GM23248 (cell line): ENCODE data around the gene FCGR1A. TPM values are rescaled to one million over a fixed set of nuclear protein-coding genes. Genes with fewer than 3 reads are reported as not detected.
"Not testable (repeated sequence)": the region's sequence is repeated elsewhere in the genome, so short reads cannot be mapped to it uniquely, and the experiment has no call there.

Source experiments
- DNase-seq: peaks from one replicate; pipeline ENCODE4 v3.0.0-alpha.2; 2015
- H2AFZ ChIP-seq: fragments of 200-600 bp; sonication (generic); 2 replicates; pipeline ENCODE4 v1.6.1; 2016; ENCODE audit warnings: antibody characterized with exemption
- H3F3A ChIP-seq: fragments of 200-600 bp; sonication (generic); 2 replicates; pipeline ENCODE4 v1.6.1; 2016; ENCODE audit warnings: mild to moderate bottlenecking, antibody characterized with exemption, mixed run types; ENCODE audit not compliant: insufficient read depth
- H3K27ac ChIP-seq: fragments of 200-600 bp; sonication (generic); 2 replicates; pipeline ENCODE4 v1.5.1; 2016; ENCODE audit warnings: mild to moderate bottlenecking
- H3K27me3 ChIP-seq: fragments of 200-600 bp; sonication (generic); replicated peaks from 2 replicates; pipeline ENCODE4 v1.6.1; 2016; ENCODE audit warnings: mild to moderate bottlenecking; ENCODE audit not compliant: insufficient read depth
- H3K36me3 ChIP-seq: fragments of 200-600 bp; sonication (generic); 2 replicates; pipeline ENCODE4 v1.6.1; 2016; ENCODE audit warnings: low read depth, mild to moderate bottlenecking
- H3K4me1 ChIP-seq: fragments of 200-600 bp; sonication (generic); 2 replicates; pipeline ENCODE4 v1.6.1; 2016; ENCODE audit warnings: mild to moderate bottlenecking; ENCODE audit not compliant: insufficient read depth
- H3K4me2 ChIP-seq: fragments of 200-600 bp; sonication (generic); one replicate; pipeline ENCODE4 v1.6.1; 2016; ENCODE audit warnings: mild to moderate bottlenecking; ENCODE audit not compliant: unreplicated experiment
- H3K4me3 ChIP-seq: fragments of 200-600 bp; sonication (generic); 2 replicates; pipeline ENCODE4 v1.5.1; 2016; ENCODE audit warnings: mild to moderate bottlenecking
- H3K79me2 ChIP-seq: fragments of 200-600 bp; sonication (generic); 2 replicates; pipeline ENCODE4 v1.6.1; 2016; ENCODE audit warnings: mild to moderate bottlenecking; ENCODE audit not compliant: insufficient read depth
- H3K9ac ChIP-seq: fragments of 200-600 bp; sonication (generic); 2 replicates; pipeline ENCODE4 v1.6.1; 2016; ENCODE audit warnings: mild to moderate bottlenecking
- H3K9me2 ChIP-seq: fragments of 200-600 bp; sonication (generic); 2 replicates; pipeline ENCODE4 v1.6.1; 2016; ENCODE audit warnings: mixed run types, mild to moderate bottlenecking, moderate library complexity; ENCODE audit not compliant: insufficient read depth
- H3K9me3 ChIP-seq: fragments of 200-600 bp; sonication (generic); one replicate; pipeline ENCODE4 v1.6.1; 2017; ENCODE audit warnings: low read depth
- H4K20me1 ChIP-seq: fragments of 200-600 bp; sonication (generic); 2 replicates; pipeline ENCODE4 v1.6.0; 2016; ENCODE audit not compliant: insufficient read depth
- WGBS, 2 experiments: methylation state at CpG; one replicate each; pipeline ENCODE4 v1.1.6; 2015 to 2017; ENCODE audit warnings: low lambda C conversion rate in 2 of 2, low coverage in 1 of 2; ENCODE audit errors: missing lambda C conversion rate in 2 of 2; 5-methylcytosine and 5-hydroxymethylcytosine counted together
- in situ Hi-C: fragments of 300-500 bp; cut with MboI; formaldehyde crosslinking; loops from 2 replicates; pipeline ENCODE4 v1.15.0; 2020
- polyA plus RNA-seq: library from polyadenylated mRNA; unstranded; fragments of >200 nt; fragmentation: Nextera tagmentation; extraction: Ambion mirVana; gene quantifications from 2 replicates; pipeline ENCODE4 v1.2.1, GENCODE V29; 2016
- total RNA-seq: library from RNA; depleted of rRNA; stranded (reverse); fragments of >200 nt; shearing (Covaris generic); gene quantifications from 2 replicates; pipeline ENCODE4 v1.2.3, GENCODE V29; 2014

FCGR1A gene
- total and polyA plus RNA-seq, 2 experiments from 2014 or later = not detected

DNA sequence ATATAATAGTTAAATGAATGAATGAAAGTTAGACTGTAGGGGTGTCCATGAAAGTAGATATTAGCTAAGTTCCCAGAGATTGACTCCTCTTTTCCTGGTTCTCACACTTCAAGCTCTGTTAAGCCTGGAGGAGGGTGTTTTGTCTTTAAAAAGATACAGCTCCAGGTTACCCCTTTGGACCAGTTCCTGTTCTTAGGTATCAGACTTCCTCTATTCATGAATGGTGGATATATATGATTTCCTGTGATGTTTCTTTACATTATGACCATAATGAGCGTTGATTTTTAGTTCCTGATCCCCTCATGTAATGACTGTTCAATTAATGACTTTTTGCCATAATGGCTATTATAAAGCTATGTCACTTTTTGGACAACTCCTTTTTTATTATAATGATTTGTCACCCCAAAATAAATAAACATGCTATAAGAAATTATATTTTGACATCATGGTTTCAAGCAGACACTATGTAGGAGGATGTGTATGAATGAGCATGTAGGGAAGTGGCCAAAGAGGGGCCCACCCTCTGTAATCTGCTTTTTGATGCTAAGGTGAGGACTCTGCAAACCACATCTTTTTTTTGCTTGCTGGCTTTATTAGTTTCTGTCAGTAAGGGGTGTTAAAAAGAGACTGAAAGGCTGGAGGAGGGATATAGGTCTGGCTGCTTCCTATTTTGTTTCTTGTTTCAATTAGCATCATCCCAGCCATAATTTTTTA lies 18.2 kb upstream of the FCGR1A start:
- WGBS, 2 experiments = 25 to 31% methylated on average over 1 of the region's 1 CpG
- H3K27ac ChIP-seq, in situ Hi-C loops: not testable (repeated sequence)

DNA sequence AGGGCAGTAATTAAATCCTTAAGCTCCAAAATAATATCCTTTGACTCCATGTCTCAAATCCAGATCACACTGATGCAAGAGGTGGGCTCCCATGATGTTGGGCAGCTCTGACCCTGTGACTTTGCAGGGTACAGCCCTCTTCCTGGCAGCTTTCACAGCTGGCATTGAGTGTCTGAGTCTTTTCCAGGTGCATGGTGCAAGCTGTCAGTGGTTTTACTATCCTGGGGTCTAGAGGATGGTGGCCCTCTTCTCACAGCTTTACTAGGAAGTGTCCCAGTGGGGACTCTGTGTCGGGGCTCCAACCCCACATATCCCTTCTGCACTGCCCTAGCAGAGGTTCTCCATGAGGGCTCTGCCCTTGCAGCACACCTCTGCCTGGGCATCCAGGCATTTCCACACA lies 16.3 kb upstream of the FCGR1A start:
- H3K4me1 ChIP-seq, in situ Hi-C loops: not testable (repeated sequence)

More for the DNA sequence above, 18.2 kb upstream of the FCGR1A start:
- H3K9me3 ChIP-seq, H3K4me1 ChIP-seq, DNase-seq, H3F3A ChIP-seq, H4K20me1 ChIP-seq, H3K9ac ChIP-seq, H3K27me3 ChIP-seq, H2AFZ ChIP-seq, H3K36me3 ChIP-seq, H3K9me2 ChIP-seq, H3K4me2 ChIP-seq, H3K79me2 ChIP-seq, H3K4me3 ChIP-seq: not testable (repeated sequence)

DNA sequence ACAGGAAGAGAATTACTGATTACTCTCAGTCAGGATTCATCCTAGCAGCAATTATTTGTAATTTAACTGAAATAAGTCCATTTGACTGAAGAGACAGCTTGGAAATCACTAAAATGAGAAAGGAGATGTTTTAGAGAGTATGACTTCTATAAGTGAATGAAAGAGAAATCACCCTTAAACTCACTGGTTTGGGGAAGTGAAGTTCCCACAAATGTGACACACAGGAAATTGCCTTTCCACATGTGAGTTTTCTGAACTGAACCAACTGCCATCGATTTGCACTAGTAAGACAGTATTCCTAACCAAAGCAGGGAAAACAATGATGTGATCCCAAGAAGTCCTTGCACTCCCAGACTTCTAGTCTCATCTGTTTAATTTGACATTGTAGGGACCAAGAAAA lies 13.3 kb upstream of the FCGR1A start:
- H2AFZ ChIP-seq, H3K9me2 ChIP-seq, in situ Hi-C loops, H3K27me3 ChIP-seq, H3K4me2 ChIP-seq, H3K27ac ChIP-seq, H3K36me3 ChIP-seq, H3F3A ChIP-seq, DNase-seq, H3K4me1 ChIP-seq, H4K20me1 ChIP-seq, H3K4me3 ChIP-seq, H3K9ac ChIP-seq, H3K79me2 ChIP-seq, H3K9me3 ChIP-seq: not testable (repeated sequence)
- WGBS, 2 experiments = no CpG with 5 or more reads among the region's 1 CpG

More for the DNA sequence above, 16.3 kb upstream of the FCGR1A start:
- H2AFZ ChIP-seq, DNase-seq, H3F3A ChIP-seq, H3K4me3 ChIP-seq, H3K79me2 ChIP-seq, H3K9me2 ChIP-seq, H3K9me3 ChIP-seq, H3K27me3 ChIP-seq, H4K20me1 ChIP-seq, H3K36me3 ChIP-seq, H3K27ac ChIP-seq, H3K9ac ChIP-seq, H3K4me2 ChIP-seq: not testable (repeated sequence)
- 40% methylated on average over 1 of the region's 1 CpG for WGBS, 2 experiments

DNA sequence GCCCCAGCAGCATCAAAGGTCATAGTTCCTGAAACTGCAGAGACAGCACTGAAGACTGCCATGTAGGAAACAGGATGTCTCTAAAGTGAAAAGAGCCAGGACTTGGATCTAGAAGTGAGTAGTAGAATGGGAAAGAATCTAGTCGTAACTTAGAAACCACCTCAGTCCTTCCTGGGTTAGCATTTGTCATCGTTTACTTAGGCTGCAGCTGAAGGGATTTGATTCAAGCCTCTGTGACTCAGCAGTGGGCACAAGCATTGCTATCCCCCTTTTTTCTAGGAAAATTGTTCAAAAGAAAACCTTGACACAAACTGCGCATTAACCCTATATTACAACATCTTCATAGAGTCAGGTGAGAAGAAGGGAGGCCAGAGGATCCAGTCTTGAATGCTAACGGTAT lies 11.8 kb upstream of the FCGR1A start:
- WGBS, 2 experiments = 83 to 88% methylated on average over 2 of the region's 4 CpGs
- DNase-seq, H3K9me2 ChIP-seq, H3K79me2 ChIP-seq, H3K4me1 ChIP-seq, H3K9me3 ChIP-seq, H2AFZ ChIP-seq, H3F3A ChIP-seq, H3K9ac ChIP-seq, H3K36me3 ChIP-seq, H3K27me3 ChIP-seq, H3K27ac ChIP-seq, H3K4me2 ChIP-seq, in situ Hi-C loops, H3K4me3 ChIP-seq, H4K20me1 ChIP-seq: not testable (repeated sequence)

DNA sequence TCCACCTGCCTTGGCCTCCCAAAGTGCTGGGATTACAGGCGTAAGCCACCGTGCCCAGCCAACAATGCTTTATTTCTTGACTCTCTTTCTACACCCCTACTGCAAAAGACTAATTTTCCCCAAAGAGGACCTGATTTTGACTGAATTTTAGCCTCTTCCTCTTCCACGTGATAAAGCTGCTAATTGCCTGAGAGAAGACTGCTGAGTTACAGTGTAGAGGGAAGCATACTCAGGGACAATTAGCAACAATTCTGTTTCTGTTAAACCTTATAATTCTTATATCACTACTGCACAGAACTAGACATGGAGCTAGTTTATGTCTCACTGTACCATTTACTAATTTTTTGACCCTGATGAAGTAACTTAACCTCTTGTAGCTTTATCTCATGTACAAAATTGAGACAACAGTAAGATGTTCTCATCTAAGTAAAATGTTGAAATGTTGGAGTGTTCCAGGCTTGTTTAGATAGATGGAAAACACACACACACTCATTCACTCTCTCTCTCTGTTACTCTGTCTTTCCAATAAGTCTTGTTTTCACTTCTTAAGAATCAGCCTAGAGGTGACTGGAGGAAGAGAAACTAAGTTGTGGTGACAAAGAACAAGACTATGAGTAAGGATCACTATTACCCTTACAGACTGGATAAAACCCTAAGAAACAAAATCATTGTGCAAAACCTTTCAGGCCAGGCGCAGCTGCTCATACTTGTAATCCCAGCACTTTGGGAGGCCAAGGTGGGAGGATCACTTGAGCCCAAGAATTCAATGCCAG lies 10.7 kb upstream of the FCGR1A start:
- H3F3A ChIP-seq, H4K20me1 ChIP-seq, H3K36me3 ChIP-seq, H3K4me3 ChIP-seq, H3K9ac ChIP-seq, DNase-seq, in situ Hi-C loops, H3K27me3 ChIP-seq, H3K79me2 ChIP-seq, H3K4me1 ChIP-seq, H3K27ac ChIP-seq, H3K4me2 ChIP-seq, H3K9me2 ChIP-seq, H2AFZ ChIP-seq, H3K9me3 ChIP-seq: not testable (repeated sequence)
- no CpG with 5 or more reads among the region's 4 CpGs for WGBS, 2 experiments

DNA sequence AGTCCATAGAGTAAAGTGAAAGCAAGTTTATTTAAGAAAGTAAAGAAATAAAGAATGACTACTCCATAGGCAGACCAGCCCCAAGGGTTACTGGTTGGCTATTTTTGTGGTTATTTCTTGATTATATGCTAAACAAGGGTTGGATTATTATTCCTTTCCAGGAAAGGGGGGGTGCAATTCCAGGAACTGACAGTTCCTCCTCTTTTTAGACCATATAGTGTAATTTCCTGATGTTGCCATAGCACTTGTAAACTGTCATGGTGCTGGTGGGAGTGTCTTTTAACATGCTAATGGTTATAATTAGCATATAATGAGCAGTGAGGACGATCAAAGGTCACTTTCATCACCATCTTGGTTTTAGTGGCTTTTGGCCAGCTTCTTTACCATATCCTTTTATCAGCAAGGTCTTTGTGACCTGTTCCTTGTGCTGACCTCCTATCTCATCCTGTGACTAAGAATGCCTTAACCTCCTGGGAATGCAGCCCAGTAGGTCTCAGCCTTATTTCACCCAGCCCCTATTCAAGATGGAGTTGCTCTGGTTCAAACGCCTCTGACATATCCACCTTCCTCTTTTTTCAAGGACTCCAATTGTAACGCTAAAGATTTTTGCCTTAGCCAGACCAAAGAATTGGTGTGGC lies 6.9 kb upstream of the FCGR1A start:
- H3K79me2 ChIP-seq, H3F3A ChIP-seq, H3K4me3 ChIP-seq, in situ Hi-C loops, DNase-seq, H3K9me3 ChIP-seq, H3K27me3 ChIP-seq, H3K27ac ChIP-seq, H2AFZ ChIP-seq, H3K4me2 ChIP-seq, H3K36me3 ChIP-seq, H3K4me1 ChIP-seq, H4K20me1 ChIP-seq, H3K9me2 ChIP-seq, H3K9ac ChIP-seq: not testable (repeated sequence)
- 23 to 25% methylated on average over 1 of the region's 3 CpGs for WGBS, 2 experiments

DNA sequence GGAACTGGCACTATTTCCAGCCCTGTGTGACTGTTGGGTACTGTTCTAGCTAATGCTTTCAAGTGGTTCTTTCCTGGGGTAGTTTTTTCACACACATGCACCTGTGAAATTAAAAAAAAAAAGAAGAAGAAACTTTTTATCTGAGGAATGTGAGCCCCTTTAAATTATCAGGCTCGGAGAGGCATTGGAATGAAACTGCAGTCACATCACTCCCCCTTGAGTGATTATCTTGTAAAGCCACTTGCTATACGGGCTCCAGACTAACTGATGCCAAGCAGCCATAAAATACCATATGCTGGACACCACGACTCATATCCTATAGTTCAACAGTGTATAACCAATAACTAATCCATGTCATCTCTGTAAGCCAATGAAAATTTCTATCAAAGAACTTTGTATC lies 5.4 kb upstream of the FCGR1A start:
- DNase-seq, H3K27me3 ChIP-seq, H3K9me2 ChIP-seq, H3K36me3 ChIP-seq, H4K20me1 ChIP-seq, H3K9me3 ChIP-seq, H3K27ac ChIP-seq, H3K79me2 ChIP-seq, H3F3A ChIP-seq, H3K4me2 ChIP-seq, H3K4me1 ChIP-seq, H3K9ac ChIP-seq, H3K4me3 ChIP-seq, in situ Hi-C loops, H2AFZ ChIP-seq: not testable (repeated sequence)
- 0% methylated on average over 2 to 3 of the region's 3 CpGs for WGBS, 2 experiments
